Fibroblast of the aortic adventitia (primary cell): Measurements from ENCODE around the gene MEIOSIN. TPM values are rescaled to one million over a fixed set of nuclear protein-coding genes. Genes with fewer than 3 reads are reported as not detected.
"Not testable (repeated sequence)": the region's sequence is repeated elsewhere in the genome, so short reads cannot be mapped to it uniquely, and the experiment has no call there.

Experiments used
- DNase-seq: peaks from one replicate; pipeline ENCODE4 v3.0.0-alpha.2; 2010; ENCODE audit warnings: low read depth
- H3K4me3 ChIP-seq: 2 replicates; pipeline ENCODE4 v1.5.1; 2011; ENCODE audit warnings: low read depth, mild to moderate bottlenecking, control low read depth, low read length, moderate library complexity
- CTCF ChIP-seq: IDR thresholded peaks from 2 replicates; pipeline ENCODE4 v1.5.1; 2011; ENCODE audit warnings: mild to moderate bottlenecking, low read length, control low read depth, inconsistent platforms; ENCODE audit not compliant: insufficient read depth
- total RNA-seq: library from RNA; depleted of rRNA; stranded (reverse); fragments of >200 nt; gene quantifications from 2 replicates; pipeline ENCODE4 v1.2.3, GENCODE V29; 2012; ENCODE audit warnings: low replicate concordance

The MEIOSIN gene
- total RNA-seq, 1 donor, result not detected

- no peak for DNase-seq
- no peak for TF ChIP-seq CTCF
Observed at GRCh38 chr19:45713141-45713540, 20.1 kb upstream of the MEIOSIN start.

DNA sequence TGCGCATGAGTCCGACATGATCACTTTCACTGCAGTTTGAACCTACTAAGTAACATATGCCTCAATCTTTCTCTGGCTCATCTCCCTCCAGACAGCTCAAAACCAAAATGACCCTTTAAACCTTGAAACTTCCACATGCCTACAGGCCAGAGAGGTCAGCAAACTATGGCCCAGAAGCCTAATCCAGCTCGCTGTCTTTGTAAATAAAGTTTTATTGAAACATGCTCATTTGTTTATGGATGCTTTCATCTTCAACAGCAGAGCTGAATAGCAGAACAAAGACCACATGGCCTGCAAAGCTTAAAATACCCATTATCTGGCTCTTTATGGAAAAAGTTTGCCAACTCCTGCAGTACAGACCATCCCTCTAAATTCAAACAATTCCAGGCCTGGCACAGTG is 18.1 kb upstream of the MEIOSIN start:
- H3K4me3 ChIP-seq, result no peak overlapping the region
- TF ChIP-seq CTCF, result no peak
- DNase-seq, result no peak

More at GRCh38 chr19:45713141-45713540, 20.1 kb upstream of the MEIOSIN start:
- H3K4me3 ChIP-seq, result no peak overlapping the region

DNA sequence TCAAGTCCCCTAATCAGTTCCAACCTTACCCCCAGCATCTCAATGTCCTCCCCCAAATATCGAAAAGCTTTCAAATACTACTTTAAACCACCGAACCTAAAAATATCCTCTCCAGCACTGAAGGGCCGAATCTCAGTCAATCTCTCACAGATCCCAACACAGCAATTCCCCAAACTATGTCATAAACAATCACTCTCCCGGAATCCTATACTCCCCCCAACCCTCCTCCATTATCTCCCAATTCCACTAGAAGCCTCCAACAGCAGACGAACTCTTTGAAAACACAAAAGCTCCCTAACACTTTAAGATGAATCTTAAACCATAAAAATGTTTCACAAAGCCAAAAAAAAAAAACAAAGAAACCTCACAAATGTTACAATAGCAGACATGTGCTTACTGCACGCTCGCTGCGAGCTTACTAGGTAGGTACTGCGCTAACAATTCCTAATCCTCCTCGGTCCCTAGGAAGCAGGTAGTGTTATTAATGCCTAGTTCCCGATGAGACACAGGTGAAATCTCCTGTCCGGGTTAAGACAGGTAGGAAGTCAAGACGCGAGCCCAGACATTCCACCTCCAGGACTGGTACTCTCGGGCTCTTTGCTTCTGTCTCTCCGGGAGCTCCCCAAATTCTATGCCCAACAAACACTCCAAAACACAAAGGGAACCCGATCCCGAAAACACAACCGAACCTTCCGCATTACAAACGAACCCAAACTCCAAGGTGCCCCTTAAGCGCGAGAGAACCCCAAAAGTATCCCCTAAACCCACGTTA is 16.7 kb upstream of the MEIOSIN start:
- DNase-seq, result peak; percentile 32
- TF ChIP-seq CTCF, result no peak
- H3K4me3 ChIP-seq, result peak overlapping the region; percentile 88

GRCh38 chr19:45717131-45717982 is 15.9 kb upstream of the MEIOSIN start:
- H3K4me3 ChIP-seq, result peak overlapping the region; percentile 88
- peak; percentile 34 for TF ChIP-seq CTCF
- DNase-seq, result peak; percentile 98

GRCh38 chr19:45717983-45718650 is 15.1 kb upstream of the MEIOSIN start:
- H3K4me3 ChIP-seq, result peak overlapping the region; percentile 70
- TF ChIP-seq CTCF, result no peak
- DNase-seq, result no peak

DNA sequence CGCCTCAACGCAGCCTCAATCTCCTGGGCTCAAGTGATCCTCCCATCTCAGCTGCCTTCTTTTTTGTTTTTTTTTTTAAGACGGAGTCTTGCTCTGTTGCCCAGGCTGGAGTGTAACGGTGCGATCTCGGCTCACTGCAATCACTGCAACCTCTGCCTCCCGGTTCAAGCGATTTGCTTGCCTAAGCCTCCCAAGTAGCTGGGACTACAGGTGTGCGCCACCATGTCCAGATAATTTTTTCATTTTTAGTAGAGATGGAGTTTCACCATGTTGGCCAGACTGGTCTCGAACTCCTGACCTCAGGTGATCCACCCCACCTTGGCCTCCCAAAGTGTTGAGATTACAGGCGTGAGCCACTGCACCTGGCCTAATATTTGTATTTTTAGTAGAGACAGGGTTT is 13.2 kb upstream of the MEIOSIN start:
- not testable (repeated sequence) for H3K4me3 ChIP-seq, DNase-seq

DNA sequence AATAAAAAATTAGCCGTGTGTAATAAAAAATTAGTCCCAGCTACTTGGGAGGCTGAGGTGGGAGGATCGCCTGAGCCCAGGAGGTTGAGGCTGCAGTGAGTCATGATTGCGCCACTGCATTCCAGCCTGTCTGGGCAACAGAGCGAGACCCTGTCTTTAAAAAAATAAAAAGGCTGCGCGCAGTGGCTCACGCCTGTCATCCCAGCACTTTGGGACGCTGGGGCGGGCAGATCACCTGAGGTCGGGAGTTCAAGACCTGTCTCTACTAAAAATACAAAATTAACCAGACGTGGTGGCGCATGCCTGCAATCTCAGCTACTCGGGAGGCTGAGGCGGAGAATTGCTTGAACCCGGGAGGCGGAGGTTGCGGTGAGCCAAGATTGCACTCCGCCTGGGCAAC is 4.6 kb upstream of the MEIOSIN start:
- H3K4me3 ChIP-seq, DNase-seq: not testable (repeated sequence)
